Stimulated activated CD4-positive, alpha-beta T cell treated with anti-CD3 and anti-CD28 coated beads, Interleukin-4, amount 100 ng/mL, for 1 hour (primary cell): ENCODE data around the gene ATP6V0A4.
"Not testable (repeated sequence)": the region's sequence is repeated elsewhere in the genome, so short reads cannot be mapped to it uniquely, and the experiment has no call there.

ENCODE experiments used
- DNase-seq: peaks from one replicate; pipeline ENCODE4 v3.0.0-alpha.2; 2020

The ATP6V0A4 gene

GRCh38 chr7:138697535-138698182 is 100.3 kb downstream of the ATP6V0A4 start:
- no peak for DNase-seq

- DNase-seq, result not testable (repeated sequence)
Observed at GRCh38 chr7:138695776-138696175, 102.2 kb downstream of the ATP6V0A4 start.

- no peak for DNase-seq
Observed at GRCh38 chr7:138695106-138695505, 102.9 kb downstream of the ATP6V0A4 start.

- DNase-seq, result no peak
Observed at GRCh38 chr7:138691178-138691577, 106.8 kb downstream of the ATP6V0A4 start.

- no peak for DNase-seq
Observed at GRCh38 chr7:138690495-138690894, 107.5 kb downstream of the ATP6V0A4 start.

- DNase-seq, result not testable (repeated sequence)
Observed at GRCh38 chr7:138688037-138688436, 110.0 kb downstream of the ATP6V0A4 start.

- no peak for DNase-seq
Observed at GRCh38 chr7:138684340-138684739, 113.7 kb downstream of the ATP6V0A4 start.

- no peak for DNase-seq
Observed at GRCh38 chr7:138679793-138680192, 118.2 kb downstream of the ATP6V0A4 start.

- DNase-seq, result no peak
Observed at GRCh38 chr7:138670594-138670993, 127.4 kb downstream of the ATP6V0A4 start.

- DNase-seq, result no peak
Observed at GRCh38 chr7:138669364-138669763, 128.6 kb downstream of the ATP6V0A4 start.

GRCh38 chr7:138668946-138669345 is 129.1 kb downstream of the ATP6V0A4 start:
- DNase-seq, result no peak

- DNase-seq, result no peak
Observed at GRCh38 chr7:138668229-138668596, 129.8 kb downstream of the ATP6V0A4 start.

GRCh38 chr7:138667535-138668228 is 130.3 kb downstream of the ATP6V0A4 start:
- no peak for DNase-seq

- no peak for DNase-seq
Observed at GRCh38 chr7:138666385-138666784, 131.6 kb downstream of the ATP6V0A4 start.

- DNase-seq, result no peak
Observed at GRCh38 chr7:138665669-138666140, 132.3 kb downstream of the ATP6V0A4 start.

- DNase-seq, result no peak
Observed at GRCh38 chr7:138665249-138665648, 132.7 kb downstream of the ATP6V0A4 start.

GRCh38 chr7:138663725-138664710 is 134.0 kb downstream of the ATP6V0A4 start:
- DNase-seq, result no peak

GRCh38 chr7:138662991-138663320 is 135.0 kb downstream of the ATP6V0A4 start:
- no peak for DNase-seq

- no peak for DNase-seq
Observed at GRCh38 chr7:138662076-138662990, 135.7 kb downstream of the ATP6V0A4 start.

- DNase-seq, result no peak
Observed at GRCh38 chr7:138661069-138661635, 136.8 kb downstream of the ATP6V0A4 start.

- DNase-seq, result no peak
Observed at GRCh38 chr7:138658889-138659288, 139.1 kb downstream of the ATP6V0A4 start.

- no peak for DNase-seq
Observed at GRCh38 chr7:138657854-138658386, 140.1 kb downstream of the ATP6V0A4 start.
